K562 (cell line): Measurements from ENCODE around the gene AP3B1.

Experiments
- CREB5 ChIP-seq: fragments of 250-450 bp; sonication (Bioruptor Pico); IDR thresholded peaks from 2 replicates; pipeline ENCODE4 v1.5.0; 2020; ENCODE audit warnings: mild to moderate bottlenecking
- IRF2 ChIP-seq: sonication (generic); formaldehyde crosslinking; IDR thresholded peaks from 2 replicates; pipeline ENCODE4 v1.8.1; 2022; ENCODE audit warnings: mild to moderate bottlenecking, missing genetic modification reagents
- KLF1 ChIP-seq: fragments of 450-650 bp; IDR thresholded peaks from 2 replicates; pipeline ENCODE4 v1.6.1; 2016; ENCODE audit warnings: missing genetic modification characterization, missing compliant biosample characterization
- SMAD1 ChIP-seq: fragments of 150-350 bp; IDR thresholded peaks from 2 replicates; pipeline ENCODE4 v1.6.1; 2014; ENCODE audit warnings: low read length, low read depth; ENCODE audit not compliant: partially characterized antibody
- SMAD3 ChIP-seq: fragments of 450-650 bp; formaldehyde crosslinking; conservative IDR thresholded peaks from 2 replicates; pipeline ENCODE4 v1.4.0; 2020; ENCODE audit warnings: mild to moderate bottlenecking
- TFAP4 ChIP-seq: sonication (generic); formaldehyde crosslinking; IDR thresholded peaks from 2 replicates; pipeline ENCODE4 v1.8.0; 2022; ENCODE audit warnings: missing genetic modification reagents, mild to moderate bottlenecking, moderate library complexity, borderline replicate concordance

GRCh38 chr5:77995793-77996409 is 298.6 kb downstream of the AP3B1 start:
- TF ChIP-seq IRF2 (CRISPR knock-in tag) (no peak), SMAD1 (no peak), SMAD3 (CRISPR knock-in tag) (no peak), TFAP4 (CRISPR knock-in tag) (no peak), CREB5 (CRISPR knock-in tag) (no peak), KLF1 (tag) (no peak)
